ENCODE measurements around the gene SOX5. TPM values are rescaled to one million over a fixed set of nuclear protein-coding genes. Genes with fewer than 3 reads are reported as not detected.

The SOX5 gene
- total RNA-seq, 3 donors from 2014 or later = 10.5 to 42.1 (median 11.7) TPM

GRCh38 chr12:23666866-23667265 is 282.6 kb downstream of the SOX5 start:
- intact Hi-C loops (cut with DNase I; ENCODE audit: low total_unique reads) = no loop called here
- Histone ChIP-seq H3K27ac (no peak overlapping the region), H3K4me1 (no peaks in the 10 kb centered on the region), H3K36me3 (no peaks in the 10 kb centered on the region), H3K4me3 (no peak overlapping the region), H3K9me3 (no peaks in the 10 kb centered on the region), H3K27me3 (no peaks in the 10 kb centered on the region)
- no peak for TF ChIP-seq POLR2A (IDR thresholded peaks at IDR 0.05)
- TF ChIP-seq, protein P1, sequence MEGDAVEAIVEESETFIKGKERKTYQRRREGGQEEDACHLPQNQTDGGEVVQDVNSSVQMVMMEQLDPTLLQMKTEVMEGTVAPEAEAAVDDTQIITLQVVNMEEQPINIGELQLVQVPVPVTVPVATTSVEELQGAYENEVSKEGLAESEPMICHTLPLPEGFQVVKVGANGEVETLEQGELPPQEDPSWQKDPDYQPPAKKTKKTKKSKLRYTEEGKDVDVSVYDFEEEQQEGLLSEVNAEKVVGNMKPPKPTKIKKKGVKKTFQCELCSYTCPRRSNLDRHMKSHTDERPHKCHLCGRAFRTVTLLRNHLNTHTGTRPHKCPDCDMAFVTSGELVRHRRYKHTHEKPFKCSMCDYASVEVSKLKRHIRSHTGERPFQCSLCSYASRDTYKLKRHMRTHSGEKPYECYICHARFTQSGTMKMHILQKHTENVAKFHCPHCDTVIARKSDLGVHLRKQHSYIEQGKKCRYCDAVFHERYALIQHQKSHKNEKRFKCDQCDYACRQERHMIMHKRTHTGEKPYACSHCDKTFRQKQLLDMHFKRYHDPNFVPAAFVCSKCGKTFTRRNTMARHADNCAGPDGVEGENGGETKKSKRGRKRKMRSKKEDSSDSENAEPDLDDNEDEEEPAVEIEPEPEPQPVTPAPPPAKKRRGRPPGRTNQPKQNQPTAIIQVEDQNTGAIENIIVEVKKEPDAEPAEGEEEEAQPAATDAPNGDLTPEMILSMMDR (IDR thresholded peaks at IDR 0.05) = no peak
- TF ChIP-seq POLR2AphosphoS5 (IDR thresholded peaks at IDR 0.05) = no peak
- DNase-seq (ENCODE audit: low spot score in 2 of 2) = no peak

- intact Hi-C loops (cut with DNase I; ENCODE audit: low total_unique reads) = no loop called here
- no peaks in the 10 kb centered on the region for H3K27me3 ChIP-seq
- TF ChIP-seq, protein P1 (IDR thresholded peaks at IDR 0.05) = no peak
- TF ChIP-seq POLR2AphosphoS5 (IDR thresholded peaks at IDR 0.05) (no peak), POLR2A (IDR thresholded peaks at IDR 0.05) (no peak)
- no peaks in the 10 kb centered on the region for H3K9me3 ChIP-seq
- no peak overlapping the region for H3K27ac ChIP-seq
- no peaks in the 10 kb centered on the region for H3K36me3 ChIP-seq
- DNase-seq (ENCODE audit: low spot score in 2 of 2) = no peak
- no peaks in the 10 kb centered on the region for H3K4me1 ChIP-seq
- no peak overlapping the region for H3K4me3 ChIP-seq
These were observed 286.5 kb downstream of the SOX5 start for GRCh38 chr12:23662966-23663365.

DNA sequence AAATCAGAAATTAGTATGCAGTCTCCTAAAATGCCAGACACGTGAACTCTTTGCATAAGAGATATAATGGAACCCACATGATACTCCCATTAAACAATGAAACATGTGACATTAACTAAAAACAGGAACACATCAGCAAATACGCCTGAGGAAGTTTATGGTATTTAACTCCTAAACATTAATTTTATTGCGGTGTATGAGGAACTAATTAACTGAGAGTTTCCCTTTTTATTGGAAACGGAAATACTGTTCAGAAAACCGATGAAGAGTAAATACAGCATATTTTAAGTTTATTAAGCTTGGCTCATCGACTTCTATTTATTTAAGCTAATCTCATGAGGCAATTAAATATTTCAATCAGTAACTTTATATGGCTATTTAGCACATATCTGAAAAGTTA is 290.3 kb downstream of the SOX5 start:
- Histone ChIP-seq H3K36me3 (no peaks in the 10 kb centered on the region), H3K4me3 (no peak overlapping the region), H3K27me3 (no peaks in the 10 kb centered on the region), H3K27ac (no peak overlapping the region), H3K4me1 (no peaks in the 10 kb centered on the region), H3K9me3 (no peaks in the 10 kb centered on the region)
- no peak for TF ChIP-seq POLR2A (IDR thresholded peaks at IDR 0.05)
- no peak for TF ChIP-seq POLR2AphosphoS5 (IDR thresholded peaks at IDR 0.05)
- TF ChIP-seq, protein P1 (IDR thresholded peaks at IDR 0.05) = no peak
- intact Hi-C loops (cut with DNase I; ENCODE audit: low total_unique reads) = no loop called here
- no peak for DNase-seq (ENCODE audit: low spot score in 2 of 2)

DNA sequence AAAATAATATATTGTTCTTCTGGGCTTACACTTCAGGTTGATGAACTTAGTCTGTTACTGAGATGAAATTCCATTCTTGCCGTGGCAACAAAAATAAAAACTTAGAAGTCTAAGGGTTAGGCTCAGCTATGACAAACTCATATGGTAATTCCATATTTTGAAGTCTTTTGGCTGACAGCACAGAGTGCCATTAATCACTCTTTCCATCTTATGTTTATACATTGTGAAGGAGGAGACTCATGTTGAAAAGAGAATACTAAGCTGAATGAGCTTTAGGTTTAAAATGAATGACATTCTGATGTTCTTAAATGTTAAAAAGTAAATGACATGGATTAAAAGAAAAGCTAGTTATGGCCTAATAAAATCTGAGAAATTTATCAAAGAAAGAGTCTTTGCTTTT is 291.9 kb downstream of the SOX5 start:
- H3K27ac ChIP-seq = no peak overlapping the region
- TF ChIP-seq, protein P1 (IDR thresholded peaks at IDR 0.05) = no peak
- TF ChIP-seq POLR2A (IDR thresholded peaks at IDR 0.05) (no peak), POLR2AphosphoS5 (IDR thresholded peaks at IDR 0.05) (no peak)
- no peaks in the 10 kb centered on the region for H3K4me1 ChIP-seq
- H3K27me3 ChIP-seq = no peaks in the 10 kb centered on the region
- no peak overlapping the region for H3K4me3 ChIP-seq
- no peak for DNase-seq (ENCODE audit: low spot score in 2 of 2)
- no peaks in the 10 kb centered on the region for H3K36me3 ChIP-seq
- H3K9me3 ChIP-seq = no peaks in the 10 kb centered on the region
- intact Hi-C loops (cut with DNase I; ENCODE audit: low total_unique reads) = no loop called here

- H3K27me3 ChIP-seq = no peaks in the 10 kb centered on the region
- H3K4me3 ChIP-seq = no peak overlapping the region
- no peaks in the 10 kb centered on the region for H3K9me3 ChIP-seq
- H3K27ac ChIP-seq = no peak overlapping the region
- no peaks in the 10 kb centered on the region for H3K36me3 ChIP-seq
- intact Hi-C loops (cut with DNase I; ENCODE audit: low total_unique reads) = no loop called here
- TF ChIP-seq POLR2A (IDR thresholded peaks at IDR 0.05) (no peak), POLR2AphosphoS5 (IDR thresholded peaks at IDR 0.05) (no peak)
- TF ChIP-seq, protein P1 (IDR thresholded peaks at IDR 0.05) = no peak
- H3K4me1 ChIP-seq = no peaks in the 10 kb centered on the region
- no peak for DNase-seq (ENCODE audit: low spot score in 2 of 2)
These were observed 293.6 kb downstream of the SOX5 start for GRCh38 chr12:23655884-23656283.

Measured in breast epithelium (tissue), 4 donors.